Measurements from ENCODE around the gene LARP1.
"Not testable (repeated sequence)": the region's sequence is repeated elsewhere in the genome, so short reads cannot be mapped to it uniquely, and the experiment has no call there.

Gene LARP1

GRCh38 chr5:154734370-154735248, 20.6 kb upstream of the LARP1 start:
- DNase-seq (ENCODE audit: low read depth in 2 of 3, low spot score in 2 of 3), result no peak

- DNase-seq (ENCODE audit: low read depth in 2 of 3, low spot score in 2 of 3), result not testable (repeated sequence)
Observed at GRCh38 chr5:154735362-154735761, 19.8 kb upstream of the LARP1 start.

- DNase-seq (ENCODE audit: low read depth in 2 of 3, low spot score in 2 of 3), result not testable (repeated sequence)
Observed at GRCh38 chr5:154736372-154736771, 18.8 kb upstream of the LARP1 start.

- no peak for DNase-seq (ENCODE audit: low read depth in 2 of 3, low spot score in 2 of 3)
Observed at GRCh38 chr5:154737667-154738320, 17.4 kb upstream of the LARP1 start.

- no peak for DNase-seq (ENCODE audit: low read depth in 2 of 3, low spot score in 2 of 3)
Observed at GRCh38 chr5:154740483-154740882, 14.7 kb upstream of the LARP1 start.

- DNase-seq (ENCODE audit: low read depth in 2 of 3, low spot score in 2 of 3), result no peak
Observed at GRCh38 chr5:154740957-154741356, 14.2 kb upstream of the LARP1 start.

- DNase-seq (ENCODE audit: low read depth in 2 of 3, low spot score in 2 of 3), result no peak
Observed at GRCh38 chr5:154741415-154741814, 13.8 kb upstream of the LARP1 start.

- no peak for DNase-seq (ENCODE audit: low read depth in 2 of 3, low spot score in 2 of 3)
Observed at GRCh38 chr5:154743812-154744211, 11.4 kb upstream of the LARP1 start.

GRCh38 chr5:154745349-154745748, 9.8 kb upstream of the LARP1 start:
- no peak for DNase-seq (ENCODE audit: low read depth in 2 of 3, low spot score in 2 of 3)

- DNase-seq (ENCODE audit: low read depth in 2 of 3, low spot score in 2 of 3), result no peak
Observed at GRCh38 chr5:154749491-154749890, 5.7 kb upstream of the LARP1 start.

GRCh38 chr5:154750641-154751040, 4.5 kb upstream of the LARP1 start:
- DNase-seq (ENCODE audit: low read depth in 2 of 3, low spot score in 2 of 3), result not testable (repeated sequence)

GRCh38 chr5:154751854-154752253, 3.3 kb upstream of the LARP1 start:
- DNase-seq (ENCODE audit: low read depth in 2 of 3, low spot score in 2 of 3), result no peak

GRCh38 chr5:154753792-154754191, 1.4 kb upstream of the LARP1 start:
- DNase-seq (ENCODE audit: low read depth in 2 of 3, low spot score in 2 of 3), result no peak

GRCh38 chr5:154754460-154755360, 467 bp upstream of the LARP1 start:
- DNase-seq (ENCODE audit: low read depth in 2 of 3, low spot score in 2 of 3), result peak; percentile 86 to 95 (median 94)

GRCh38 chr5:154756009-154756867, 1.1 kb downstream of the LARP1 start:
- peak in 2 of 3 experiments; percentile 27 to 33 for DNase-seq (ENCODE audit: low read depth in 2 of 3, low spot score in 2 of 3)

- DNase-seq (ENCODE audit: low read depth in 2 of 3, low spot score in 2 of 3), result peak in 2 of 3 experiments; percentile 29 to 36
Observed at GRCh38 chr5:154756868-154757813, 2.0 kb downstream of the LARP1 start.

GRCh38 chr5:154757814-154758406, 2.7 kb downstream of the LARP1 start:
- no peak for DNase-seq (ENCODE audit: low read depth in 2 of 3, low spot score in 2 of 3)

- DNase-seq (ENCODE audit: low read depth in 2 of 3, low spot score in 2 of 3), result no peak
Observed at GRCh38 chr5:154758493-154758892, 3.3 kb downstream of the LARP1 start.

GRCh38 chr5:154758977-154759376, 3.8 kb downstream of the LARP1 start:
- DNase-seq (ENCODE audit: low read depth in 2 of 3, low spot score in 2 of 3), result no peak
